RWPE1 (cell line): ENCODE data around the gene SPCS2.

ENCODE experiments used
- CTCF ChIA-PET: fragments of 350-600 bp; sonication (Branson Sonifier 250); formaldehyde crosslinking; extraction: SDS; loops from one replicate; lab custom pipeline; 2021; lab: Yijun Ruan, JAX
- POLR2A ChIA-PET: fragments of 400-600 bp; formaldehyde crosslinking; extraction: SDS; loops from one replicate; lab custom pipeline; 2020; ENCODE audit warnings: antibody characterized with exemption; ENCODE audit not compliant: low non-redundant PET; lab: Yijun Ruan, JAX
- DNase-seq: peaks from one replicate; pipeline ENCODE4 v3.0.0; 2012; ENCODE audit warnings: low spot score
- H3K27ac ChIP-seq: fragments of 450-650 bp; 2 replicates; pipeline ENCODE4 v1.5.1; 2017
- TF ChIP-seq, protein P1 (sequence below): fragments of 450-650 bp; conservative IDR thresholded peaks from 2 replicates; pipeline ENCODE4 v1.5.1; 2017; ENCODE audit warnings: low read depth, mild to moderate bottlenecking

Gene SPCS2

DNA sequence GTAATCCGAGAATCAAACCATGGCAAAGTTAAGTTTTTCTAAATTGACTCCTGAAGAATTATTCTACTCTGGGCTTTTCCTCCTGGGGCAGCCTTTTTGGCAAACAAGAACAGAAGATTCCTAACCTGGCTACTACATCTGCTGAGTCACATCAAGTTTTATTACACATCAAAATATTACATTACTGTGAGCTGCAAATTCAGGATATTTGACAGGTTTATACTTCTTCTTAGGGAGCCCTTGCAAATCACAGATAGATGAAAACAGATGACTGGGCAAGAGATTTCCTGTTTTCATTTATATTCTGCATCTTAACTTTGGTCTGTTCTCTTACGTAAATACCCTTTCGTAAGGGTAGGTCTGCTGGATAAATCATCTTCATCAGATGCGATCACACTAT lies 23.8 kb upstream of the SPCS2 start:
- ChIA-PET CTCF (interaction anchor here (0.6 to 1.0 kb wide), 2 partner anchors 280 to 588 kb away, joined by 4 to 5 read pairs; no protein-coding TSS in a partner anchor), POLR2A (no interaction called here)
- DNase-seq: no peak
- TF ChIP-seq, protein P1, sequence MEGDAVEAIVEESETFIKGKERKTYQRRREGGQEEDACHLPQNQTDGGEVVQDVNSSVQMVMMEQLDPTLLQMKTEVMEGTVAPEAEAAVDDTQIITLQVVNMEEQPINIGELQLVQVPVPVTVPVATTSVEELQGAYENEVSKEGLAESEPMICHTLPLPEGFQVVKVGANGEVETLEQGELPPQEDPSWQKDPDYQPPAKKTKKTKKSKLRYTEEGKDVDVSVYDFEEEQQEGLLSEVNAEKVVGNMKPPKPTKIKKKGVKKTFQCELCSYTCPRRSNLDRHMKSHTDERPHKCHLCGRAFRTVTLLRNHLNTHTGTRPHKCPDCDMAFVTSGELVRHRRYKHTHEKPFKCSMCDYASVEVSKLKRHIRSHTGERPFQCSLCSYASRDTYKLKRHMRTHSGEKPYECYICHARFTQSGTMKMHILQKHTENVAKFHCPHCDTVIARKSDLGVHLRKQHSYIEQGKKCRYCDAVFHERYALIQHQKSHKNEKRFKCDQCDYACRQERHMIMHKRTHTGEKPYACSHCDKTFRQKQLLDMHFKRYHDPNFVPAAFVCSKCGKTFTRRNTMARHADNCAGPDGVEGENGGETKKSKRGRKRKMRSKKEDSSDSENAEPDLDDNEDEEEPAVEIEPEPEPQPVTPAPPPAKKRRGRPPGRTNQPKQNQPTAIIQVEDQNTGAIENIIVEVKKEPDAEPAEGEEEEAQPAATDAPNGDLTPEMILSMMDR: no peak
- no peak overlapping the region for H3K27ac ChIP-seq

- ChIA-PET POLR2A (no interaction called here), CTCF (interaction anchor here (0.6 to 0.9 kb wide), 2 partner anchors 278 to 1682 kb away, joined by 3 to 5 read pairs; no protein-coding TSS in a partner anchor)
- no peak for DNase-seq
- TF ChIP-seq, protein P1: no peak
- no peak overlapping the region for H3K27ac ChIP-seq
These were observed 22.6 kb upstream of the SPCS2 start for GRCh38 chr11:74926304-74927030.

DNA sequence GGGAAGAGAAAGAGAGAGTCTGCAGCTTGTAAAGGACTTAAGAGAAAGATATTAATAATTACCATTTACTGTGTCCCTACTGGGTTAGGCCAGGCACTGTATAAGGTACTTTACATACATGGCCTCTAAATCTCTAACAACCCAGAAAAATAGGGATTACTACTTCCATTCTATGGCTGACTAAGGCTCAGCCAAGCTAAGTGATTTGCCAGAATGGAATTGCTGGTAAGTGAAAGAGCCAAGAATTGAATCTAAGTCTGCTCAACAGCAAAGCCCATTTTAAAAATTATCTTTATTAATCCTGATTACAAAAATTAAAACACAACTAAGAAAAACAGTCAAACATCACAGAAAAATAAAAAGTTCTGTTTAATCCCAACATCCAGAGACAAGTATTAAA lies 21.6 kb upstream of the SPCS2 start:
- H3K27ac ChIP-seq: no peak overlapping the region
- ChIA-PET POLR2A (no interaction called here), CTCF (no interaction called here)
- no peak for DNase-seq
- TF ChIP-seq, protein P1: no peak

GRCh38 chr11:74929431-74930363 lies 19.4 kb upstream of the SPCS2 start:
- no peak overlapping the region for H3K27ac ChIP-seq
- ChIA-PET POLR2A (no interaction called here), CTCF (interaction anchor here (0.5 to 1.9 kb wide), 24 partner anchors 10 to 1087 kb away, joined by 3 to 17 read pairs (median 3); partner anchors contain the start of gene NEU3)
- DNase-seq: peak; percentile 47
- TF ChIP-seq, protein P1: peak; percentile 88

GRCh38 chr11:74932169-74932568 lies 16.9 kb upstream of the SPCS2 start:
- ChIA-PET CTCF (interaction anchor here (1.1 to 1.3 kb wide), 2 partner anchors 9 to 316 kb away, joined by 4 to 5 read pairs; no protein-coding TSS in a partner anchor), POLR2A (no interaction called here)
- DNase-seq: no peak
- TF ChIP-seq, protein P1: no peak
- no peak overlapping the region for H3K27ac ChIP-seq

GRCh38 chr11:74932797-74933196 lies 16.3 kb upstream of the SPCS2 start:
- TF ChIP-seq, protein P1: no peak
- peak; percentile 59 for DNase-seq
- no peak overlapping the region for H3K27ac ChIP-seq
- ChIA-PET CTCF (interaction anchor here (0.6 to 1.1 kb wide), 2 partner anchors 10 to 26 kb away, joined by 4 read pairs; no protein-coding TSS in a partner anchor), POLR2A (interaction anchor here (0.7 kb wide), 1 partner anchor 16 kb away, joined by 7 read pairs; the partner anchor contains the start of gene SPCS2)
